ENCODE results near the gene ARHGEF28.

DNA sequence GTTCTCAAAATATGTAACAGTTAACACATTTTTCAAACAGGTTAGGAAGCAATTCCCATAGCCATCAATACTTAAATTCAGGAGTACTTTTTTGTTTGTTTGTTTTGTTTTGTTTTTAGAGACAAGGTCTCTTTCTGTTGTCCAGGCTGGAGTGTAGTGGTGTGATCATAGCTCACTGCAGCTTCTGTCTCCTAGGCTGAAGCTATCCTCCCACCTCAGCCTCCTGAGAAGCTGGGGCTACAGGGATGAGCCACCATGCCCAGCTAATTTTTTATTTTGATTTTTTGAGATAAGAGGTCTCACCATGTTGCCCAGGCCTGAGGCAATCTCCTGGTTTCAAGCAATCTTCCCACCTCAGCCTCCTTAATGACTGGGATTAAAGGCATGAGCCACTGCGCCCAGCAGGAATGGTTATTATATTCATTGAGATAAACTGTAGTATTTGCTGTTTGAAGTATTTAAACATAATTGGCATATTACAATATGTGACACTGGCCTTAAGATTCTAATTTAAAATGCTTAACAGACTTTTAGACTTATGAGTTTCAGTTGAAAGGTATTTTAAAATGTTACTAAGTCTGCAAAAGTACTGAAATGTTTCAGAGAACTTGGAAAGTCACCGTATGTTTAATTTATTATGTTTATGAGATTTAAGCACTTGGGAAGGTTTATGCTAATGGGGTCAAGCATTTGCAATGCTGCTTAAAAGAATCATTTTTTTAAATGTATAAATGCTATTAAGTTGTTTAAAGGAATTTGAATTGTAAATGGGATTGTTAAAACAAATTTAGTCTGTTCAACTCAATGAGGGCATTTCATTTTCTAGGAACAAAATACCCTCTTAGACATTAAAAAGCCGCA, 43.5 kb upstream of the ARHGEF28 start:
- TF ChIP-seq CTCF (IDR thresholded peaks at IDR 0.05 in 2 of 3, conservative IDR thresholded peaks at IDR 0.05 in 1 of 3; ENCODE audit: borderline replicate concordance in 1 of 3, insufficient read depth in 1 of 3, low read depth in 2 of 3, low read length in 2 of 3) = no peak
- TF ChIP-seq SIN3A (IDR thresholded peaks at IDR 0.05; ENCODE audit: low read depth) = no peak
- TF ChIP-seq FOSL1 (IDR thresholded peaks at IDR 0.05; ENCODE audit: low read depth) = no peak
- TF ChIP-seq, protein P1, sequence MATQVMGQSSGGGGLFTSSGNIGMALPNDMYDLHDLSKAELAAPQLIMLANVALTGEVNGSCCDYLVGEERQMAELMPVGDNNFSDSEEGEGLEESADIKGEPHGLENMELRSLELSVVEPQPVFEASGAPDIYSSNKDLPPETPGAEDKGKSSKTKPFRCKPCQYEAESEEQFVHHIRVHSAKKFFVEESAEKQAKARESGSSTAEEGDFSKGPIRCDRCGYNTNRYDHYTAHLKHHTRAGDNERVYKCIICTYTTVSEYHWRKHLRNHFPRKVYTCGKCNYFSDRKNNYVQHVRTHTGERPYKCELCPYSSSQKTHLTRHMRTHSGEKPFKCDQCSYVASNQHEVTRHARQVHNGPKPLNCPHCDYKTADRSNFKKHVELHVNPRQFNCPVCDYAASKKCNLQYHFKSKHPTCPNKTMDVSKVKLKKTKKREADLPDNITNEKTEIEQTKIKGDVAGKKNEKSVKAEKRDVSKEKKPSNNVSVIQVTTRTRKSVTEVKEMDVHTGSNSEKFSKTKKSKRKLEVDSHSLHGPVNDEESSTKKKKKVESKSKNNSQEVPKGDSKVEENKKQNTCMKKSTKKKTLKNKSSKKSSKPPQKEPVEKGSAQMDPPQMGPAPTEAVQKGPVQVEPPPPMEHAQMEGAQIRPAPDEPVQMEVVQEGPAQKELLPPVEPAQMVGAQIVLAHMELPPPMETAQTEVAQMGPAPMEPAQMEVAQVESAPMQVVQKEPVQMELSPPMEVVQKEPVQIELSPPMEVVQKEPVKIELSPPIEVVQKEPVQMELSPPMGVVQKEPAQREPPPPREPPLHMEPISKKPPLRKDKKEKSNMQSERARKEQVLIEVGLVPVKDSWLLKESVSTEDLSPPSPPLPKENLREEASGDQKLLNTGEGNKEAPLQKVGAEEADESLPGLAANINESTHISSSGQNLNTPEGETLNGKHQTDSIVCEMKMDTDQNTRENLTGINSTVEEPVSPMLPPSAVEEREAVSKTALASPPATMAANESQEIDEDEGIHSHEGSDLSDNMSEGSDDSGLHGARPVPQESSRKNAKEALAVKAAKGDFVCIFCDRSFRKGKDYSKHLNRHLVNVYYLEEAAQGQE (IDR thresholded peaks at IDR 0.05; ENCODE audit: low read depth) = no peak
- no peak for TF ChIP-seq POLR2A (IDR thresholded peaks at IDR 0.05; ENCODE audit: borderline replicate concordance, extremely low read depth, insufficient read depth, insufficient read length)
